SK-N-SH treated with all-trans-retinoic acid at 6 μM for 48 hours (cell line): Measurements from ENCODE around the gene LRRC36.
A peak's percentile ranks its signal among the peaks of the same experiment; 100 is the strongest.

Experiments used
- ATAC-seq: fragments of 200-7000 bp; cut with Tn5 transposase; 3 replicates; pipeline ENCODE4 v1.9.1; 2020; ENCODE audit warnings: mild to moderate bottlenecking, moderate library complexity
- ARNTL ChIP-seq: fragments of 450-650 bp; formaldehyde crosslinking; IDR thresholded peaks from 2 replicates; pipeline ENCODE4 v1.5.0; 2020; ENCODE audit warnings: low read depth, mild to moderate bottlenecking, moderate library complexity, borderline replicate concordance
- BACH2 ChIP-seq: fragments of 250-450 bp; sonication (Bioruptor Pico); IDR thresholded peaks from 2 replicates; pipeline ENCODE4 v1.9.0; 2021; ENCODE audit warnings: mild to moderate bottlenecking, borderline replicate concordance
- CREB5 ChIP-seq: fragments of 250-450 bp; sonication (Bioruptor Pico); IDR thresholded peaks from 2 replicates; pipeline ENCODE4 v1.5.1; 2020; ENCODE audit warnings: low read depth, mild to moderate bottlenecking, moderate library complexity
- CSDC2 ChIP-seq: fragments of 250-450 bp; sonication (Bioruptor Pico); IDR thresholded peaks from 2 replicates; pipeline ENCODE4 v1.5.0; 2020; ENCODE audit warnings: mild to moderate bottlenecking, moderate library complexity
- ESRRG ChIP-seq: fragments of 250-450 bp; sonication (Bioruptor Pico); IDR thresholded peaks from 2 replicates; pipeline ENCODE4 v1.6.1; 2021; ENCODE audit warnings: mild to moderate bottlenecking
- GLIS3 ChIP-seq: fragments of 250-450 bp; sonication (Bioruptor Pico); IDR thresholded peaks from 2 replicates; pipeline ENCODE4 v1.5.0; 2020; ENCODE audit warnings: mild to moderate bottlenecking, moderate library complexity
- ISL1 ChIP-seq: fragments of 250-450 bp; sonication (Bioruptor Pico); IDR thresholded peaks from 2 replicates; pipeline ENCODE4 v2.1.2; 2022; ENCODE audit warnings: mild to moderate bottlenecking, moderate library complexity
- OSR1 ChIP-seq: fragments of 250-450 bp; sonication (Bioruptor Pico); IDR thresholded peaks from 2 replicates; pipeline ENCODE4 v1.8.0; 2022; ENCODE audit warnings: moderate library complexity, mild to moderate bottlenecking, inconsistent platforms
- PATZ1 ChIP-seq: fragments of 250-450 bp; sonication (Bioruptor Pico); IDR thresholded peaks from 2 replicates; pipeline ENCODE4 v1.8.0; 2020; ENCODE audit warnings: mild to moderate bottlenecking, moderate library complexity, borderline replicate concordance
- POU6F1 ChIP-seq: fragments of 250-450 bp; sonication (Bioruptor Pico); IDR thresholded peaks from 2 replicates; pipeline ENCODE4 v1.8.0; 2021; ENCODE audit warnings: low read depth, mild to moderate bottlenecking, moderate library complexity, borderline replicate concordance
- PPARA ChIP-seq: fragments of 250-450 bp; sonication (Bioruptor Pico); IDR thresholded peaks from 2 replicates; pipeline ENCODE4 v1.5.0; 2020; ENCODE audit warnings: mild to moderate bottlenecking, borderline replicate concordance
- RARB ChIP-seq: fragments of 250-450 bp; sonication (Bioruptor Pico); IDR thresholded peaks from 2 replicates; pipeline ENCODE4 v1.8.0; 2021; ENCODE audit warnings: mild to moderate bottlenecking, moderate library complexity
- SNAI2 ChIP-seq: fragments of 250-450 bp; sonication (Bioruptor Pico); IDR thresholded peaks from 2 replicates; pipeline ENCODE4 v1.5.0; 2020; ENCODE audit warnings: mild to moderate bottlenecking, moderate library complexity
- TOX ChIP-seq: fragments of 250-450 bp; sonication (Bioruptor Pico); IDR thresholded peaks from 2 replicates; pipeline ENCODE4 v1.8.0; 2021; ENCODE audit warnings: mild to moderate bottlenecking, moderate library complexity, borderline replicate concordance
- TSHZ2 ChIP-seq: fragments of 250-450 bp; sonication (Bioruptor Pico); IDR thresholded peaks from 2 replicates; pipeline ENCODE4 v1.5.0; 2020; ENCODE audit warnings: mild to moderate bottlenecking, moderate library complexity
- ZC3H10 ChIP-seq: fragments of 250-450 bp; sonication (Bioruptor Pico); IDR thresholded peaks from 2 replicates; pipeline ENCODE4 v1.5.1; 2021; ENCODE audit warnings: mild to moderate bottlenecking, moderate library complexity
- ZFP3 ChIP-seq: fragments of 250-450 bp; sonication (Bioruptor Pico); IDR thresholded peaks from 2 replicates; pipeline ENCODE4 v1.5.0; 2020; ENCODE audit warnings: mild to moderate bottlenecking, moderate library complexity
- ZFP30 ChIP-seq: fragments of 450-650 bp; formaldehyde crosslinking; IDR thresholded peaks from 2 replicates; pipeline ENCODE4 v1.5.0; 2022; ENCODE audit warnings: mild to moderate bottlenecking, moderate library complexity
- ZNF565 ChIP-seq: fragments of 450-650 bp; formaldehyde crosslinking; conservative IDR thresholded peaks from 2 replicates; pipeline ENCODE4 v1.5.0; 2020; ENCODE audit warnings: low read depth, mild to moderate bottlenecking, moderate library complexity
- ZNF70 ChIP-seq: fragments of 450-650 bp; formaldehyde crosslinking; IDR thresholded peaks from 2 replicates; pipeline ENCODE4 v1.5.0; 2020; ENCODE audit warnings: mild to moderate bottlenecking, moderate library complexity
- ZNF8 ChIP-seq: fragments of 450-650 bp; formaldehyde crosslinking; IDR thresholded peaks from 2 replicates; pipeline ENCODE4 v1.5.0; 2020; ENCODE audit warnings: mild to moderate bottlenecking, moderate library complexity

The LRRC36 gene

GRCh38 chr16:67294938-67295361, 31.7 kb upstream of the LRRC36 start (continued):
- TF ChIP-seq POU6F1 (CRISPR knock-in tag) (no peak), ZC3H10 (no peak), ZNF565 (no peak)

GRCh38 chr16:67296420-67296819, 30.2 kb upstream of the LRRC36 start:
- TF ChIP-seq ZFP30 (CRISPR knock-in tag): no peak
- no peak for TF ChIP-seq ZFP3 (CRISPR knock-in tag)
- TF ChIP-seq ZNF8 (CRISPR knock-in tag): no peak
- TF ChIP-seq ZC3H10: no peak
- no peak for TF ChIP-seq BACH2 (CRISPR knock-in tag)
- TF ChIP-seq CSDC2 (CRISPR knock-in tag): no peak
- TF ChIP-seq GLIS3 (CRISPR knock-in tag): no peak
- TF ChIP-seq RARB: no peak
- TF ChIP-seq ISL1 (CRISPR knock-in tag): no peak
- TF ChIP-seq CREB5 (CRISPR knock-in tag): no peak
- TF ChIP-seq TSHZ2 (CRISPR knock-in tag): no peak
- TF ChIP-seq OSR1 (CRISPR knock-in tag): no peak
- no peak for TF ChIP-seq POU6F1 (CRISPR knock-in tag)
- TF ChIP-seq, all 23 proteins: peak for 0
- peak; percentile 49 for ATAC-seq

GRCh38 chr16:67298277-67298676, 28.3 kb upstream of the LRRC36 start:
- no peak for ATAC-seq
- TF ChIP-seq SNAI2 (CRISPR knock-in tag) (no peak), ZNF8 (CRISPR knock-in tag) (no peak), POU6F1 (CRISPR knock-in tag) (no peak)

- TF ChIP-seq ZC3H10: no peak
- TF ChIP-seq ESRRG: no peak
- TF ChIP-seq POU6F1 (CRISPR knock-in tag): no peak
- no peak for TF ChIP-seq ZNF70
- TF ChIP-seq TOX (CRISPR knock-in tag): no peak
- no peak for TF ChIP-seq ARNTL
- TF ChIP-seq GLIS3 (CRISPR knock-in tag): no peak
- no peak for TF ChIP-seq ZFP3 (CRISPR knock-in tag)
- no peak for TF ChIP-seq CSDC2 (CRISPR knock-in tag)
- TF ChIP-seq PATZ1 (CRISPR knock-in tag): no peak
- no peak for TF ChIP-seq PPARA
- no peak for TF ChIP-seq OSR1 (CRISPR knock-in tag)
- no peak for TF ChIP-seq ZNF565
- no peak for TF ChIP-seq ZNF8 (CRISPR knock-in tag)
- TF ChIP-seq ISL1 (CRISPR knock-in tag): no peak
- no peak for TF ChIP-seq RARB
- no peak for ATAC-seq
Measured at GRCh38 chr16:67299269-67299668, 27.3 kb upstream of the LRRC36 start.
